Neuronal stem cell (in vitro differentiated cells): ENCODE measurements around the gene LAMC3.

Source experiments
- DNase-seq: peaks from one replicate; pipeline ENCODE4 v3.0.0-alpha.2; 2013; ENCODE audit warnings: low spot score
- H2AFZ ChIP-seq: one replicate; pipeline ENCODE4 v1.6.1; 2013; ENCODE audit warnings: mild to moderate bottlenecking, low read length, inconsistent platforms
- H2AK5ac ChIP-seq: 2 replicates; pipeline ENCODE4 v1.6.1; 2013; ENCODE audit warnings: low read depth, mild to moderate bottlenecking, inconsistent platforms, low read length, moderate library complexity, mixed read lengths
- H2BK120ac ChIP-seq: 2 replicates; pipeline ENCODE4 v1.6.1; 2013; ENCODE audit warnings: low read depth, mild to moderate bottlenecking, inconsistent platforms, low read length, moderate library complexity, mixed read lengths
- H2BK12ac ChIP-seq: one replicate; pipeline ENCODE4 v1.6.1; 2013; ENCODE audit warnings: low read length, inconsistent platforms
- H2BK15ac ChIP-seq: 2 replicates; pipeline ENCODE4 v1.6.1; 2013; ENCODE audit warnings: mild to moderate bottlenecking, low read length, inconsistent platforms, mixed read lengths
- H2BK5ac ChIP-seq: one replicate; pipeline ENCODE4 v1.6.1; 2013; ENCODE audit warnings: inconsistent platforms, mild to moderate bottlenecking, low read length, moderate library complexity
- H3K14ac ChIP-seq: one replicate; pipeline ENCODE4 v1.6.1; 2013; ENCODE audit warnings: low read length, inconsistent platforms
- H3K18ac ChIP-seq: 2 replicates; pipeline ENCODE4 v1.6.1; 2013; ENCODE audit warnings: low read length, inconsistent platforms
- H3K23ac ChIP-seq: 2 replicates; pipeline ENCODE4 v1.6.1; 2013; ENCODE audit warnings: low read depth, mild to moderate bottlenecking, mixed read lengths, low read length, inconsistent platforms; ENCODE audit not compliant: poor library complexity
- H3K27ac ChIP-seq: replicated peaks from 3 replicates; pipeline ENCODE4 v1.5.1; 2013; ENCODE audit warnings: low read length, inconsistent platforms
- H3K27me3 ChIP-seq, 3 experiments: 2 replicates each; pipeline ENCODE4 v1.6.1; 2013; ENCODE audit warnings: low read length in 3 of 3, mild to moderate bottlenecking in 2 of 3, inconsistent platforms in 1 of 3, low read depth in 1 of 3, mixed read lengths in 1 of 3, moderate library complexity in 1 of 3; ENCODE audit not compliant: control insufficient read depth in 3 of 3, insufficient read depth in 3 of 3
- H3K36me3 ChIP-seq, 2 donors: replicated peaks in 1 of 2; 2 replicates each; pipeline ENCODE4 v1.6.1; 2013; ENCODE audit warnings: low read length in 2 of 2; ENCODE audit not compliant: control insufficient read depth in 2 of 2, insufficient read depth in 2 of 2
- H3K4ac ChIP-seq: 2 replicates; pipeline ENCODE4 v1.6.1; 2013; ENCODE audit warnings: inconsistent platforms, mild to moderate bottlenecking, low read length, moderate library complexity
- H3K4me1 ChIP-seq, 2 donors: 1 replicate in 1 of 2; 2 replicates in 1 of 2; pipeline ENCODE4 v1.6.1; 2013; ENCODE audit warnings: low read length in 2 of 2, low read depth in 1 of 2; ENCODE audit not compliant: control insufficient read depth in 2 of 2, insufficient read depth in 1 of 2
- H3K4me2 ChIP-seq: one replicate; pipeline ENCODE4 v1.6.1; 2013; ENCODE audit warnings: mild to moderate bottlenecking, low read length, inconsistent platforms; ENCODE audit not compliant: insufficient read depth, poor library complexity, severe bottlenecking
- H3K4me3 ChIP-seq, 2 donors: 2 replicates each; pipeline ENCODE4 v1.5.1; 2013; ENCODE audit warnings: low read length in 2 of 2, mild to moderate bottlenecking in 2 of 2, inconsistent platforms in 1 of 2, moderate library complexity in 1 of 2
- H3K79me1 ChIP-seq: one replicate; pipeline ENCODE4 v1.6.1; 2013; ENCODE audit warnings: low read depth, mild to moderate bottlenecking, inconsistent platforms, low read length, moderate library complexity
- H3K9ac ChIP-seq: one replicate; pipeline ENCODE4 v1.6.1; 2013; ENCODE audit warnings: mild to moderate bottlenecking, low read depth, low read length, inconsistent platforms; ENCODE audit not compliant: poor library complexity
- H3K9me3 ChIP-seq, 2 donors: replicated peaks in 1 of 2; 2 replicates each; pipeline versions ENCODE3 to v1.6.1; 2013; ENCODE audit warnings: low read length in 2 of 2, mild to moderate bottlenecking in 2 of 2, inconsistent platforms in 1 of 2, low read depth in 1 of 2, mixed read lengths in 1 of 2, moderate library complexity in 1 of 2; ENCODE audit not compliant: control insufficient read depth in 2 of 2, insufficient read depth in 1 of 2
- H4K8ac ChIP-seq: one replicate; pipeline ENCODE4 v1.6.1; 2013; ENCODE audit warnings: low read depth, mild to moderate bottlenecking, inconsistent platforms, low read length, moderate library complexity
- H4K91ac ChIP-seq: one replicate; pipeline ENCODE4 v1.6.1; 2013; ENCODE audit warnings: low read length, low read depth, mild to moderate bottlenecking, inconsistent platforms; ENCODE audit not compliant: poor library complexity
- WGBS, 2 donors: extraction: QIAGEN DNeasy Blood & Tissue Kit; methylation state at CpG; one replicate each; pipeline ENCODE4 v1.1.7; 2013; ENCODE audit warnings: missing lambda C conversion rate in 2 of 2, mixed read lengths in 1 of 2; ENCODE audit not compliant: insufficient read length in 2 of 2, insufficient replicate concordance in 1 of 2; ENCODE audit errors: extremely low coverage in 2 of 2; 5-methylcytosine and 5-hydroxymethylcytosine counted together

Gene LAMC3

DNA sequence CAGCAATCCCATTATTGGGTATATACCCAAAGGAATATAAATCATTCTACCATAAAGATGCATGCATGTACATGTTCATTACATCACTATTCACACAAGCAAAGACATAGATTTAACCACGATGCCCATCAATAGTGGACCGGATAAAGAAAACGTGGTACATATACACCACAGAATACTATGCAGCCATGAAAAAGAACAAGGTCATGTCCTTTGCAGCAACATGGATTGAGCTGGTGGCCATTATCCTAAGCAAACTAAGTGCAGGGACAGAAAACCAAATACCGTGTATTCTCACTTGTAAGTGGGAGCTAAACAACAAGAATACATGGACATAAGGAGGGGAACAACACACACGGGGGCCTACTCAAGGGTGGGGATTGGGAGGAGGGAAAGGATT, 33.8 kb upstream of the LAMC3 start:
- H3K4me3 ChIP-seq: no peak overlapping the region
- H3K27me3 ChIP-seq: peaks cover 0 to 13% (median 0%) of the 10 kb centered on the region in 3 experiments
- H3K18ac ChIP-seq: no peak overlapping the region
- WGBS, 2 donors: no CpG with 5 or more reads among the region's 5 CpGs
- H2BK120ac ChIP-seq: no peak overlapping the region
- H2BK5ac ChIP-seq: no peak overlapping the region
- H3K14ac ChIP-seq: no peak overlapping the region
- no peaks in the 10 kb centered on the region for H3K36me3 ChIP-seq
- no peak overlapping the region for H2BK12ac ChIP-seq
- no peak overlapping the region for H3K23ac ChIP-seq
- no peak overlapping the region for H3K27ac ChIP-seq
- peaks cover 10 to 16% of the 10 kb centered on the region in 2 donors for H3K4me1 ChIP-seq
- no peaks in the 10 kb centered on the region for H3K9me3 ChIP-seq
- H4K91ac ChIP-seq: no peak overlapping the region
- no peak overlapping the region for H3K9ac ChIP-seq
- no peak overlapping the region for H3K4ac ChIP-seq
- no peak overlapping the region for H2BK15ac ChIP-seq
- no peaks in the 10 kb centered on the region for H3K79me1 ChIP-seq
- no peak for DNase-seq
- no peak overlapping the region for H2AK5ac ChIP-seq
- H3K4me2 ChIP-seq: no peak overlapping the region
- H2AFZ ChIP-seq: no peak overlapping the region
- H4K8ac ChIP-seq: no peak overlapping the region

DNA sequence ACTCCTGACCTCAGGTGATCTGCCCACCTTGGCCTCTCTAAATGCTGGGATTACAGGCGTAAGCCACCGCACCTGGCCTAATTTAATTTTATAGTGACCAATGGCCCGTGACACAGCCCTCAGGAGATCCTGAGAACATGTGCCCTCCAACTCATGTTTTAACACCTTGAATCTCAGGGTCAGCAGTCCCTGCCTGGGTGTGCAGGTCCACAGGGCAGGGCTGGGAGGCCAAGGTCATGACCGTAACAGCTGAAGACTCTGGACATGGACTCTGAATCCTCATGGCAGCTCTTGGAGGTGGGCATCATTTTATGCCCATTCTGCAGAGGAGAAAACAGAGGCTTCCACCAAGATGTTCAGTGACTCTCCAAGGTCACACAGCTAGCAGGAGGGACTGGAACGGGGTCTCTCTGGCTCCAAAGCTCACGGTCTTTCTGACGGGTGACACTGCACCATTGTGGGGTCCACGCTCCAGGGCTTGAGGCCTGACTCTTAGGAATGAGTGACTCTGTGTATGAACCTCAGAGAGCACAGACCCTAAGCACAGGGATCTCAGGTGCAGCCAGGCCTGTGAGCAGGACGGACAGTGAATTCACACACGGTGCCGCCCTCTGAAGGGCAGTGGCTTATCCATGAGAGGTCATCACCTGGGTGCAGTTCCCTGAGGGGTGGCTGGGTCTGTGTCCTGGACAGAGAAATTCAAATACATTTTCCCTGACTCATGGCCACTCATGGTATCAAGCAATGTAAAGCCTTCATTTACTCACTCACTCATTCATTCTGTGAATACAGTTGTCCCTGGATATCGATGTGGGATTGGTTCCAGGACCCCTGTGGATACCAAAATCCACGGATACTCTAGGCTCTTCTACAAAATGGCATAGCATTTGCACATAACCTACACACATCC, 32.8 kb upstream of the LAMC3 start:
- no peak overlapping the region for H2BK15ac ChIP-seq
- no peak for DNase-seq
- H3K4me1 ChIP-seq: peaks cover 4 to 23% of the 10 kb centered on the region in 2 donors
- no peak overlapping the region for H2BK5ac ChIP-seq
- H3K9me3 ChIP-seq: no peaks in the 10 kb centered on the region
- no peak overlapping the region for H3K27ac ChIP-seq
- no peaks in the 10 kb centered on the region for H3K36me3 ChIP-seq
- peak overlapping the region; percentile 14 for H3K9ac ChIP-seq
- H3K14ac ChIP-seq: no peak overlapping the region
- H3K27me3 ChIP-seq: peaks cover 0 to 13% (median 0%) of the 10 kb centered on the region in 3 experiments
- peak overlapping the region; percentile 82 for H3K23ac ChIP-seq
- WGBS, 2 donors: no CpG with 5 or more reads among the region's 13 CpGs
- H3K4me3 ChIP-seq: no peak overlapping the region
- no peak overlapping the region for H2BK120ac ChIP-seq
- H2AK5ac ChIP-seq: peak overlapping the region; percentile 37
- no peaks in the 10 kb centered on the region for H3K79me1 ChIP-seq
- H4K91ac ChIP-seq: no peak overlapping the region
- H3K4ac ChIP-seq: no peak overlapping the region
- H3K18ac ChIP-seq: no peak overlapping the region
- H4K8ac ChIP-seq: no peak overlapping the region
- no peak overlapping the region for H3K4me2 ChIP-seq
- no peak overlapping the region for H2AFZ ChIP-seq
- no peak overlapping the region for H2BK12ac ChIP-seq

DNA sequence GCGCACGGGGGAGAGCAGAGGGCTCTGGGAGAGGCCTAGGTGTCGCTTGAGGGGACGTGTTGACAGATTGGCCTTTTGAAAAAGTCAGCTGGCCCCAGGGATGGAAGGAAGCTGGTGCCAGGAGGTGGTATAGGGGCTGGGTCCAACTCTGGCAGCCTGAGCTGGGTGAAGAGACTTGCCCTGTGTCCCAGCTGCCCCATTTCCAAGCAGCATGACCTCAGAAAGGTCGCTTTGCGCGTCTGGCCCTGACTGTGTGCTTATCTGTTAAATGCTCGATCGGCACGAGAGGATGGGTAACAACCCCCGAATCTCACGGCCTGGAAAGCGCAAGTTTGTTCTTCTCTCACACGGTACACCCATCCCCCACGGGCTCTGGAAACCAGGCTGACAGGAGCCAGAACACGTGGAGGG, 31.2 kb upstream of the LAMC3 start:
- H2BK5ac ChIP-seq: no peak overlapping the region

DNA sequence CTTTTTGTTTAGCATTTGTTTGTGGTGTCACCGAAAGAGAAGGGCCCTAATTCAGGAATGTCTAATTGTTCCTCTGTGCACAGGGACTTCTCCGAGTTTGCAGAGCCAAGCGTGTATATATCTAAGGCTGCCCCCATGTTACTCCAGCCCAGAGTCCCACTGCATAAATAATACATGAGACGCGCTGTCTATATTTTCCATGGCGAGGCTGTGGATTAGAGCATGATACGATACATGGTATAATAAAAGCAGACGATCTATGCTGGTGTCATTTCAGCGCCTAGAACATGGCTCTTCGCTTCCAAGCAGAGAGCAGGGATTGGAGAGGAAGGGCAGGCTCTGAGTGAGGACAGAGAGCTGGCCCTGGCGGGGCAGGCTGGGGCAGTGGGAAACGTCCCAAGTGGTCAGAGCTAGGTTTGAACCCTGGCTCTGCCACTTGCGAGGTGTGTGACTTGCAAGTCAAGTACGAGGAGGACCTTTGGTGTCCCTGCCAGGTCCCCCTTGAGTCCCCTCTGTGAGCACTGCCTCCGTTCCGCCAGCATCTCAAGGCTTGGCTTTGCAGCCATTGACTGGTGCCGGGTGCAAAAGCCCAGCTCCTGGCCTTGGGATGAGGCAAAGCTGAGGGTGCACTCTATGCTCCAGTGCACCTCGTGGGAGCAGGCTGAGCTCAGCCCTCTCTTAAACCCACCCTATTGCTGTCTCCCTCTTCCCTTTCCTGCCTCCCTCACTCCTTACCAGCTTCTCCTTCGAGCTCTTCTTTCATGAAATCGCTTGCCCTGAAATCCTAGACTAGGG, 29.2 kb upstream of the LAMC3 start:
- H3K4me2 ChIP-seq: no peak overlapping the region
- no peak overlapping the region for H4K8ac ChIP-seq
- H3K4ac ChIP-seq: no peak overlapping the region
- H3K79me1 ChIP-seq: no peaks in the 10 kb centered on the region
- H3K18ac ChIP-seq: no peak overlapping the region
- peaks cover 17 to 47% of the 10 kb centered on the region in 2 donors for H3K4me1 ChIP-seq
- H2BK5ac ChIP-seq: peak overlapping the region; percentile 67
- H3K4me3 ChIP-seq: no peak overlapping the region
- H3K27ac ChIP-seq: no peak overlapping the region
- no peak overlapping the region for H3K14ac ChIP-seq
- no peaks in the 10 kb centered on the region for H3K36me3 ChIP-seq
- H2BK15ac ChIP-seq: peak overlapping the region; percentile 80
- H2BK120ac ChIP-seq: no peak overlapping the region
- H3K9me3 ChIP-seq: peaks cover 0 to 2% of the 10 kb centered on the region in 2 donors
- WGBS, 2 donors: no CpG with 5 or more reads among the region's 20 CpGs
- no peak overlapping the region for H3K9ac ChIP-seq
- DNase-seq: no peak
- H2AK5ac ChIP-seq: peak overlapping the region; percentile 42
- no peak overlapping the region for H2BK12ac ChIP-seq
- H3K27me3 ChIP-seq: no peaks in the 10 kb centered on the region
- H2AFZ ChIP-seq: no peak overlapping the region
- peak overlapping the region; percentile 45 for H3K23ac ChIP-seq
- no peak overlapping the region for H4K91ac ChIP-seq

More for the DNA sequence above, 31.2 kb upstream of the LAMC3 start:
- Histone ChIP-seq H4K8ac (no peak overlapping the region), H3K23ac (peak overlapping the region; percentile 83), H2BK12ac (peak overlapping the region; percentile 75), H3K14ac (no peak overlapping the region), H3K9ac (no peak overlapping the region), H2AFZ (no peak overlapping the region), H2BK120ac (no peak overlapping the region), H2BK15ac (peak overlapping the region; percentile 14), H3K79me1 (no peaks in the 10 kb centered on the region), H3K27ac (no peak overlapping the region), H3K18ac (peak overlapping the region; percentile 5), H3K27me3 (peaks cover 0 to 11% (median 0%) of the 10 kb centered on the region in 3 experiments), H3K4ac (no peak overlapping the region), H4K91ac (no peak overlapping the region), H3K9me3 (no peaks in the 10 kb centered on the region), H2AK5ac (no peak overlapping the region), H3K36me3 (no peaks in the 10 kb centered on the region), H3K4me2 (no peak overlapping the region), H3K4me1 (peaks cover 13 to 29% of the 10 kb centered on the region in 2 donors), H3K4me3 (no peak overlapping the region)
- WGBS, 2 donors: no CpG with 5 or more reads among the region's 16 CpGs
- no peak for DNase-seq
